Measurements from ENCODE around the gene SPAST. TPM values are rescaled to one million over a fixed set of nuclear protein-coding genes. Genes with fewer than 3 reads are reported as not detected.

The SPAST gene
- polyA plus RNA-seq, 1 donor from 2014 or later = 121 TPM

DNA sequence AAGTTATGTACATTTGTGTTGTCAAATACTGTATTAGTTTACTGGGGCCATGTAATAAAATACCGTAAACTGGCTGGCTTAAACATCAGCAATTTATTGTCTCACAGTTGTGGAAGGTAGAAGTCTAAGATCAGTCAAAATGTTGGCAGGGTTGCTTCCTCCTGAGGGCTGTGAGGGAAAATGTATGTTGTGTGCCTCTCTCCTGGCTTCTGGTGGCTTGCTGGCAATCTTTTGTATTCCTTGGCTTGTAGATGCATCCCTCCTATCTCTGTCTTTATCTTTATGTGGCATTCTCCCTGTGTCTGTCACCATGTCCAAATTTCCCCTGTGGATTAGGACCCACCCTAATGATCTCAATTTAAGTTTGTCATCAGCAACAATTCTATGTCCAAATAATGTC is 65.3 kb downstream of the SPAST start:
- Histone ChIP-seq H4K20me1 (ENCODE audit: insufficient read depth) (no peaks in the 10 kb centered on the region), H3K9ac (ENCODE audit: low read length) (no peak overlapping the region), H3K79me2 (replicated peaks; ENCODE audit: insufficient read depth, low read length) (no peaks in the 10 kb centered on the region), H3K4me2 (ENCODE audit: low read length) (no peak overlapping the region), H3K4me3 (ENCODE audit: low read length) (no peak overlapping the region), H3K9me3 (ENCODE audit: low read length) (no peaks in the 10 kb centered on the region), H3K9me2 (ENCODE audit: insufficient read depth, low read length) (no peaks in the 10 kb centered on the region), H3K27ac (ENCODE audit: low read length) (no peak overlapping the region), H2AFZ (ENCODE audit: low read depth, low read length) (no peak overlapping the region), H3K36me3 (ENCODE audit: insufficient read depth, low read length) (peaks cover 15% of the 10 kb centered on the region), H3K27me3 (ENCODE audit: insufficient read depth, low read depth, low read length) (no peaks in the 10 kb centered on the region), H3F3A (ENCODE audit: insufficient read depth, low read length, poor library complexity, severe bottlenecking) (no peaks in the 10 kb centered on the region)
- no peak for TF ChIP-seq SMC3 (conservative IDR thresholded peaks at IDR 0.05; ENCODE audit: poor library complexity)
- TF ChIP-seq EZH2 (IDR thresholded peaks at IDR 0.05; ENCODE audit: borderline replicate concordance, insufficient read depth, low read length, poor library complexity, severe bottlenecking) = no peak
- TF ChIP-seq, protein P1, sequence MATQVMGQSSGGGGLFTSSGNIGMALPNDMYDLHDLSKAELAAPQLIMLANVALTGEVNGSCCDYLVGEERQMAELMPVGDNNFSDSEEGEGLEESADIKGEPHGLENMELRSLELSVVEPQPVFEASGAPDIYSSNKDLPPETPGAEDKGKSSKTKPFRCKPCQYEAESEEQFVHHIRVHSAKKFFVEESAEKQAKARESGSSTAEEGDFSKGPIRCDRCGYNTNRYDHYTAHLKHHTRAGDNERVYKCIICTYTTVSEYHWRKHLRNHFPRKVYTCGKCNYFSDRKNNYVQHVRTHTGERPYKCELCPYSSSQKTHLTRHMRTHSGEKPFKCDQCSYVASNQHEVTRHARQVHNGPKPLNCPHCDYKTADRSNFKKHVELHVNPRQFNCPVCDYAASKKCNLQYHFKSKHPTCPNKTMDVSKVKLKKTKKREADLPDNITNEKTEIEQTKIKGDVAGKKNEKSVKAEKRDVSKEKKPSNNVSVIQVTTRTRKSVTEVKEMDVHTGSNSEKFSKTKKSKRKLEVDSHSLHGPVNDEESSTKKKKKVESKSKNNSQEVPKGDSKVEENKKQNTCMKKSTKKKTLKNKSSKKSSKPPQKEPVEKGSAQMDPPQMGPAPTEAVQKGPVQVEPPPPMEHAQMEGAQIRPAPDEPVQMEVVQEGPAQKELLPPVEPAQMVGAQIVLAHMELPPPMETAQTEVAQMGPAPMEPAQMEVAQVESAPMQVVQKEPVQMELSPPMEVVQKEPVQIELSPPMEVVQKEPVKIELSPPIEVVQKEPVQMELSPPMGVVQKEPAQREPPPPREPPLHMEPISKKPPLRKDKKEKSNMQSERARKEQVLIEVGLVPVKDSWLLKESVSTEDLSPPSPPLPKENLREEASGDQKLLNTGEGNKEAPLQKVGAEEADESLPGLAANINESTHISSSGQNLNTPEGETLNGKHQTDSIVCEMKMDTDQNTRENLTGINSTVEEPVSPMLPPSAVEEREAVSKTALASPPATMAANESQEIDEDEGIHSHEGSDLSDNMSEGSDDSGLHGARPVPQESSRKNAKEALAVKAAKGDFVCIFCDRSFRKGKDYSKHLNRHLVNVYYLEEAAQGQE (IDR thresholded peaks at IDR 0.05; ENCODE audit: borderline replicate concordance) = no peak
- TF ChIP-seq, protein P2, sequence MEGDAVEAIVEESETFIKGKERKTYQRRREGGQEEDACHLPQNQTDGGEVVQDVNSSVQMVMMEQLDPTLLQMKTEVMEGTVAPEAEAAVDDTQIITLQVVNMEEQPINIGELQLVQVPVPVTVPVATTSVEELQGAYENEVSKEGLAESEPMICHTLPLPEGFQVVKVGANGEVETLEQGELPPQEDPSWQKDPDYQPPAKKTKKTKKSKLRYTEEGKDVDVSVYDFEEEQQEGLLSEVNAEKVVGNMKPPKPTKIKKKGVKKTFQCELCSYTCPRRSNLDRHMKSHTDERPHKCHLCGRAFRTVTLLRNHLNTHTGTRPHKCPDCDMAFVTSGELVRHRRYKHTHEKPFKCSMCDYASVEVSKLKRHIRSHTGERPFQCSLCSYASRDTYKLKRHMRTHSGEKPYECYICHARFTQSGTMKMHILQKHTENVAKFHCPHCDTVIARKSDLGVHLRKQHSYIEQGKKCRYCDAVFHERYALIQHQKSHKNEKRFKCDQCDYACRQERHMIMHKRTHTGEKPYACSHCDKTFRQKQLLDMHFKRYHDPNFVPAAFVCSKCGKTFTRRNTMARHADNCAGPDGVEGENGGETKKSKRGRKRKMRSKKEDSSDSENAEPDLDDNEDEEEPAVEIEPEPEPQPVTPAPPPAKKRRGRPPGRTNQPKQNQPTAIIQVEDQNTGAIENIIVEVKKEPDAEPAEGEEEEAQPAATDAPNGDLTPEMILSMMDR (IDR thresholded peaks at IDR 0.05; ENCODE audit: poor library complexity, severe bottlenecking) = no peak
- TF ChIP-seq RAD21 (conservative IDR thresholded peaks at IDR 0.05) = no peak
- no peak for TF ChIP-seq POLR2AphosphoS5 (IDR thresholded peaks at IDR 0.05)
- TF ChIP-seq EP300 (conservative IDR thresholded peaks at IDR 0.05; ENCODE audit: poor library complexity, severe bottlenecking) = no peak
- TF ChIP-seq TAF1 (IDR thresholded peaks at IDR 0.05; ENCODE audit: low read depth) = no peak
- TF ChIP-seq MXI1 (conservative IDR thresholded peaks at IDR 0.05; ENCODE audit: poor library complexity, severe bottlenecking) = no peak

DNA sequence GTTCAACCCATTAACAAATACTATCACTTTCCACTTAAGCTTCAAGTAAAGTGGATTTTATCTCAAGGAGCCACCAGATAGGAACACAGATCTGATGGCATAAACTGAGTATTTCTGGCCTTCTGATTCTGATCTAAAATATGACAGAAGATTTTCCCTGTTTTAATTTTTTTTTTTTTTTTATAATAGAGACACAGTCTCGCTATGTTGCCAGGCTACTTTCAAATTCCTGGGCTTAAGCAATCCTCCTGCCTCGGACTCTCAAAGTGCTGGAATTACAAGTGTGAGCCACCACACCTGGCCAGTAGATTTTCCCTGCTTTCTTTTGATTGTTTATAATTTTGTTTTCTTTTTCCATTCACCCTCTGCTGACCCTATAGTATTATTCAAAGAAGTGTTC is 65.7 kb downstream of the SPAST start:
- H3K9me2 ChIP-seq (ENCODE audit: insufficient read depth, low read length) = no peaks in the 10 kb centered on the region
- TF ChIP-seq, protein P1 (IDR thresholded peaks at IDR 0.05; ENCODE audit: borderline replicate concordance) = no peak
- TF ChIP-seq RAD21 (conservative IDR thresholded peaks at IDR 0.05) (no peak), POLR2AphosphoS5 (IDR thresholded peaks at IDR 0.05) (no peak), SMC3 (conservative IDR thresholded peaks at IDR 0.05; ENCODE audit: poor library complexity) (no peak), EZH2 (IDR thresholded peaks at IDR 0.05; ENCODE audit: borderline replicate concordance, insufficient read depth, low read length, poor library complexity, severe bottlenecking) (no peak), EP300 (conservative IDR thresholded peaks at IDR 0.05; ENCODE audit: poor library complexity, severe bottlenecking) (no peak), MXI1 (conservative IDR thresholded peaks at IDR 0.05; ENCODE audit: poor library complexity, severe bottlenecking) (no peak), TAF1 (IDR thresholded peaks at IDR 0.05; ENCODE audit: low read depth) (no peak)
- TF ChIP-seq, protein P2 (IDR thresholded peaks at IDR 0.05; ENCODE audit: poor library complexity, severe bottlenecking) = no peak
- H2AFZ ChIP-seq (ENCODE audit: low read depth, low read length) = no peak overlapping the region
- H4K20me1 ChIP-seq (ENCODE audit: insufficient read depth) = no peaks in the 10 kb centered on the region
- no peak overlapping the region for H3K4me3 ChIP-seq (ENCODE audit: low read length)
- H3F3A ChIP-seq (ENCODE audit: insufficient read depth, low read length, poor library complexity, severe bottlenecking) = no peaks in the 10 kb centered on the region
- H3K4me2 ChIP-seq (ENCODE audit: low read length) = no peak overlapping the region
- no peak overlapping the region for H3K9ac ChIP-seq (ENCODE audit: low read length)
- H3K27ac ChIP-seq (ENCODE audit: low read length) = no peak overlapping the region
- peaks cover 14% of the 10 kb centered on the region for H3K36me3 ChIP-seq (ENCODE audit: insufficient read depth, low read length)
- H3K27me3 ChIP-seq (ENCODE audit: insufficient read depth, low read depth, low read length) = no peaks in the 10 kb centered on the region
- H3K9me3 ChIP-seq (ENCODE audit: low read length) = no peaks in the 10 kb centered on the region
- H3K79me2 ChIP-seq (replicated peaks; ENCODE audit: insufficient read depth, low read length) = no peaks in the 10 kb centered on the region

All from neural cell (in vitro differentiated cells).